ENCODE measurements around the gene KIAA0513.
"Not testable (repeated sequence)": the region's sequence is repeated elsewhere in the genome, so short reads cannot be mapped to it uniquely, and the experiment has no call there.

The KIAA0513 gene

DNA sequence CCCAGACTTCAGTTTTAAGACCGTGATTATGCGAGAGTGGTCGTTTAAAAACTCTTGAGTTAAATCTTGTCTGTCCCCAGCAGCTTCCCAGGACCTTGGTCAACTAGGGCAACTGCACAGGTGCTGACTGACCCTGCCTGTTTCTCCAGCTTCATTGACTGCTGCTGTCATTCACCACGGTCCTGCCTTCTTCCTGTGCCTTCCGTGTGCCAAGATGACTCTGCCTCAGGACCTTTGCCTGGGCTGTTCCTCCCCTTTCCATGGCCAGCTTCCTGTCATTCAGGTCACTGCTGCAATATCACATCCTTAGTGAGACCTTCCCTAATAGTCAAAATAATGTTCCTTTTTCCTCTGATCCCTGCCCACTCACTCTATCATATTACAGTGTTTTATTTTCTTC lies 3.9 kb downstream of the KIAA0513 start:
- DNase-seq = no peak

DNA sequence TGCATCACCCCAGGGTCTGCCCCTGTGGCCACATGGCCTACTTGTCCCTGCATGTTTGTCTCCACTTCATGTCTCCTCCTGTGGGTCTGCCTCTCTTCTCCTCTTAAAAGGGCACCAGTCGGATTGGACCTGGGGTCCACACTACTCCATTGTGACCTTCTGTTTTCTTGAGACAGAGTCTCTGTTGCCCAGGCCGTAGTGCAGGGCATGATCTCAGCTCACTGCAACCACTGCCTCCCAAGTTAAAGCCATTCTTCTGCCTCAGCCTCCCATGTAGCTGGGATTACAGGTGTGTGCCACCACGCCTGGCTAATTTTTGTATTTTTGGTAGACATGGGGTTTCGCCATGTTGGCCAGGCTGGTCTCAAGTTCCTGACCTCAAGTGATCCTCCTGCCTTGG lies 4.6 kb downstream of the KIAA0513 start:
- not testable (repeated sequence) for DNase-seq

DNA sequence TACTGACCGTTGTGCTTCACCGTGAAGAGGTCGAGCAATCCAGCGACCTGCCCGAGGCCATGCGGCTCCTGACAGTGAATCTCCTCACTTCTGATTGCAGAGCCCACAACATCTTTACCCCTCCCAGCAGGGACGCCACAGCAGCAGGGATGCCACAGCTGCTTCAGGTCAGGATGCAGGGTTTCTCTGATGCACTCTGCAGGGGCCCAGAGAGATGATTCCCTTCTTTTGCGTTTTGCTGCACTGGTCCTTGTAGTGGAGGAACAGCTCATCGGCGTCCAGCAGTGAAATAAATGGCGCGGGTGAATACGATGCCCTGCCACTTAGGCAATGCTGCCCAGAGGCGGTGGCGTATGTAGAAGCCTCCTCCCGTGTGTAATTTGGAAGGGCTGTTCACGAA lies 5.6 kb downstream of the KIAA0513 start:
- no peak for DNase-seq

DNA sequence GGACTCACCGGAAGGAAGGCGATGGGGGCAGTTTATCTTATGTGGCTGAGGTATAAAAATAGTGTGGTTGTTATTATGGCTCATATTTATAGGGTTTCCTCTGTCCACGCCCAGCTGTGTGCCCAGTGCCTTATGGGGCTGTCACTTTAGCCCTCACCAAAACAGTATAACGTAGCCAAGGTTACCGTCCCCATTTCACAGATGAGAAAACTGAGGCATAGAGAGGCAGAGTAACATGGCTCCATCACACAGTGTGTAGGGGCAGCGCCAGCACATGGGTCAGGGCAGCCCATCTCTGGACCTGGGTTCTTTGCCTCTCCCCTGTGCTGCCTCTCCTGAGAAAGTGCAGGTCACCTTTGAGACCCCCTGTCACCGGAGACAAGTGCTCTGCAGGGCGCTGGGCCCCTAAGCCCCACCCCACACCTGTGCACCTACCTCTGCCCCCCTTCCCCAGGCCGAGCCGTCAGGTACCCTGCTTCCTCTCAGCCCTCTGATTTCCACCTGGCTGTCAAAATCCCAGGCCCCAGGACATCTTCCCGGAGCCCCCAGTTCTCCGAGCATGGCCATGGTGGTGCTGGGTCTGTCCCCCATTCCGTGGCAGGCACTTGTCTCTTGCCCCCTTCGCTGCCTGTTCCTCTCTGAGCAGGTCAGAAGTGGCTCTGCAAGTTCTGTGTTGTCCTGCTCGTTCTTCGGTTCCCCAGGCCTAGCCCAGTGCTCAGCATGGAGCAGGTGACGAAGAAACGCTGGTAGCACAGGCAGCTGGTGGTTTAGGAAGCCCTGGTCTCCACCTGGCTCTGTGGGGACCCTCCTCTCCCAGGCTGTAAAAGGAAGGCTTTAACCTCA lies 7.2 kb downstream of the KIAA0513 start:
- DNase-seq = no peak

DNA sequence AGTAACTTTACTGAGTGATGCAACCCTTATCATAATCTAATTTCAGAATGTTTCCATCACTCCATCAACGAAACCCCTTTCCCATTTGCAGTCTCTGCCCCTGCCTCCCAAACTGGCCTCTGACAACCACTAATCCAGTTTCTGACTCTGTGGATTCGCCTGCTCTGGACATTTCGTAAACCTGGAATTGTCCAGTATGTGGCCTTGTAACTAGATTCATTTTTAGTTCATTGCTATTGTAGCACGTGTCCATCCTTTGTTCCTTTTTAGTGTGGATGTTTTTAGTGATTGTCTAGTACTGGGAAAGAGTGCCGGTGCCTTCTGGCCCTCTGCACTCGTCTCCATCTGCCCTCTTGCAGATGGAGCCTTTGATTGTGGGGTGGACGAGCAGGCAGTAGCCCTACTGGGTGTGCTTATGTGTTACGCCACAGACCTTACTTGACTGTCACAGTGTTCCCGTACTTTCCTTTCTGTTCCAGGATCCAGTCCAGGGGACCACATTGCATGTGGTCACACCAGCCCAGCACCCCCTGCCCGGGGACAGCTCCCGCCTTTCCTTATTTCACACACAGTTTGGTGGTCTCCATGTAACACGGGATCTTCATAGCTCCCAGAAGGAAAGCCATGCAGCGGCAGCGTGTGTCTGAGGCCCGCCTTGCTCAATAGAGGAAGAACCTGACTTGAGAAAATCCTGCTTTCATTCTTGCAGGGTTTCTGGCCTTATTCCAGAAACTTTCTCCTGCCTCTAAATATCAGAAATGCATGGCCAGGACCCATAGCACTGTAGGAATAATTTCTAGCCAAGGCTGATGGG lies 8.8 kb downstream of the KIAA0513 start:
- peak; percentile 39 for DNase-seq

DNA sequence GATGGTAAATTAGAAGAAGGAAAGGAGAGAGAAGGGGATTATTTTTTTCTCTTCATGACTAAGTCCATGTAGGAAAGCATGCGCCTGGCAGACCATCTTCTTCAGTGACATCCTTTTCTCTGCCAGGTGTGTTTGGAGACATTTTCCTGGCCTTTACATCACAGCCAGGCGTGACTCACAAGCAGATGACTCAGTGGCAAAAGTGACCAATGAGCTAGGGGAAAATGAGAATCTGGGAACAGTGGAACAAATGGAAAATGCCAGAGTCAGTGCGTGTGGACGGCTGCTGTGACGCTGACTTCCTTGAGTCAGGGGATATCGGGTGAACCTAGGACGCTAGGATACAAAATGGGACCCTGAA lies 9.4 kb downstream of the KIAA0513 start:
- no peak for DNase-seq

DNA sequence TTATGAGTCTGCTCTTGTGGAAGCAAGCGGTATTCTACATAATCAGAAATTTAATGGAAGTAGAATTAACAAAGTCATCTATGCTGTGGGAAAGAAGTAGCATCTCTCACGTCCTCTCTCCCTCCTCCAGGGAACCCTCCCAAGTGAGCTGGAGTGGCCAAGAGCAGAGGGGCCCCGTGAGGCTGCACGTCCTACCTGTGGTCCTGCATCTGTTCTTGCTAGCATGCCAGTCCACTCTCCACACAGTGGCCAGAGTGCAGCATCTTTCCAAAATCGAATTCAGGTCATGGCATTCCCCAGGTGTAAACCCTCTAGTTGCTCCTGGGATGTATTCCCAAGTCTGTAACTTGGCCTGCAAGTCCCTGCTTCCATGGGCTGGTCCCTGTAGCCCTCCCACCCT lies 10.1 kb downstream of the KIAA0513 start:
- DNase-seq = no peak

DNA sequence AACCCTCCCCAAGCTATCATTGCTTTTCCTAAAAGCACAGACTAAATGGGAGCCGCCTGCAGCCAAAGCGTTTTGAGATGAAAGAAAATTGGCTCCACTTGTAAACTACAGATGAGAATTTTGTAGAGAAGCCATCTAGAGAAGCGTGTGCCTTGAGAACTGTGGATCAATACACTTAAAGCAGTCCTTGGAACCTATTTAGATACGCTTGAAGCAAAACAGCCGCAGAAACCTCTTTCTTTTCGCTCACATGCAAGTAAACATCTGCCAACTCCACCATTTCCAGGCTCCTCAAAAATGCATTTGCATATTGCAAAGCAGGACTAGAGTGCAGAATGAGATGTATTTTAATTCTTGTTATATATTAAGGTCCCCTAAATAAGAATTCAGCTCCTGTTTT lies 13.1 kb downstream of the KIAA0513 start:
- DNase-seq = no peak

DNA sequence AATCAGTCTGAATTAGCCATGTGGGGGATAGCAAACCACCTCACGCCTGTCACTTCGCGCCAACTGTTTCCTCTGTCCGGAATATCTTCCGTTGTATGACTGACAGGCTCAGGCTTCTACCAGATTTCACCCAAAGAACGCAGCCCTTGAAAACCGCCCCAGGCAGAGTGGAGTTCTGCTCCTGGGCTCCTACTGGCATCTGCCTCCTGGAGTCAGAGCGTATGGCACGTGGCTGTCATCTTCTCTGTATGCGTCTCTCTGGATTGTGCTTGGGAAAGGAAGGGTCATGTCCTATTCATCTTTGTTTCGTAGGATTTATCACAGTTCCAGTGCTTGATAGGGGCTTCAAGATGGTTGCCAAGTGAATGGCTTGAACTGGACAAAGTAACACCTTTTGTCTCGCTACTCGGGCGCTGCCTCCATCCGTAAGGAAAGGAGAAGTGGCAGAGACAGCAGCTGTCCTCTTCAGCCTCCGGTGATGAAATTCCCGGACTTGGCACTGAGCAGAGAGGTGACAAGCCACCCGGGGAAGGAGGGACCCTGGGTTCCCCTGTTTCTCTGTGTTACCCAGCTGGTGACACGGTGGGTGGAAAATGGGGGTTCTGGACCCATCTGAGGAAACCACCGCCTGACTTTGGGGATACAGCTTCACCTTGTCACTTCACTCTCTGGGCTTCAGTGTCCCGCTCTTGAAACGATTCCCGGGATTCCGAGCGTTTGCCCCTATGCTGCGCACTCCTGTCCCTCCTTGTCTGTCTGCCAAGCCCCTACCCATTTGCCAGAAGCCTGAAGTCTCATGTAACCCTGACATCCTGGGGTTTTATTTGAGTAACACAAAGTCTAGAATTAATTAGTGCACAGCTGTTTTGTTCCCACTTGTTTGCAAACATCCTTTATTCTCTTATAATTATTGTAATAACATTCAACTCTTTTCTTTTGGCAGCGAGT lies 13.9 kb downstream of the KIAA0513 start:
- no peak for DNase-seq

DNA sequence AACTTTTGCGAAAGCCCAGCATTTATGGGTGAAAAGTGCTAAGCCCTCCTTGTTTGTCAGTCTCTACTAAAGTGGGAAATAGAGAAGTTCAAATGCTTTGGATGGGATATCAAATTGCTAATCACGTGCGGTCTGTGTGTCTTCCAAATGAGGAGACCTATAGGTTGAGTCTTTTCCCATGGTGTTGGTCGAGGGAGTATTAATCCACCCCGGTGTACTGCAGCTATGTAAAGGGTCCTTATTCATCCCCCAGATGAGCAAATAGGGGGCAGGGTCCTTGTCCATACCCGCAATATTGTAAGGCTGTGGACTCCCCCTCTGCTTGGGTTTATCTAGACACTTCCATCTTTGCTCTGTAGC lies 14.6 kb downstream of the KIAA0513 start:
- no peak for DNase-seq

DNA sequence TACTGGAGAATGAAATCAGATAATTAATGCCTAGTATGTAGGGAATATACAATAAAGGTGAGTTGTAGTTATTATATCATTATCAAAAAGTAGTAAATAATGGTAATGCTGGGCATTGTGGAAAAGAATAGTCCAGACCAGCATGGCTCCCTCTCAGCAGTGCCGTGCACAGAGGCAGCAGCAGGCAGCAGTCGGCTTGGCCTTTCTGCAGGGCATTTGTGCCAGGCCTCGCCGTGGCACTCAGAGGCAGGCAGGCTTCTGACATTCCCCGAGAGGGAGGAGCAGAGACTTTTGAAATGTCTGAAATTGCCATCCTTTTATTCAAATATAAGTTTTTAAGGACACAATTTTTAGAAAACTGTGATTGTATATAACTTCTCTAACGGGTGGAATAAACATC lies 15.0 kb downstream of the KIAA0513 start:
- no peak for DNase-seq

DNA sequence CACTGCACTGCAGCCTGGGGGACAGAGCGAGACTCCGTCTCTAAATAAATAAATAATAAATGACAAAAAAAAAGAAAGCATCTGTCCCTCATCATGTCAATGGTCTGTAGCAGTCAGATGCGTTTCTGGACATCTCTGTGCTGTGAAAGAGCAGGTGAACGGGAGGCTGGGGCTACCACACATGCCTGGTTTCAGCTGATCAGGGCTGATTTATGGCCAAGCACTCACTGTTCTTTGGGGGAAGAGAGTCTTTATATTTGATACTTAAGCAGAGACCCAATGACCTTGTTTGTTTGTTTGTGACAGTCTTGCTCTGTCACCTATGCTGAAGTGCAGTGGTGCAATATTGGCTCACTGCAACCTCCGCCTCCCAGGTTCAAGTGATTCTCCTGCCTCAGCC lies 17.5 kb downstream of the KIAA0513 start:
- DNase-seq = no peak

DNA sequence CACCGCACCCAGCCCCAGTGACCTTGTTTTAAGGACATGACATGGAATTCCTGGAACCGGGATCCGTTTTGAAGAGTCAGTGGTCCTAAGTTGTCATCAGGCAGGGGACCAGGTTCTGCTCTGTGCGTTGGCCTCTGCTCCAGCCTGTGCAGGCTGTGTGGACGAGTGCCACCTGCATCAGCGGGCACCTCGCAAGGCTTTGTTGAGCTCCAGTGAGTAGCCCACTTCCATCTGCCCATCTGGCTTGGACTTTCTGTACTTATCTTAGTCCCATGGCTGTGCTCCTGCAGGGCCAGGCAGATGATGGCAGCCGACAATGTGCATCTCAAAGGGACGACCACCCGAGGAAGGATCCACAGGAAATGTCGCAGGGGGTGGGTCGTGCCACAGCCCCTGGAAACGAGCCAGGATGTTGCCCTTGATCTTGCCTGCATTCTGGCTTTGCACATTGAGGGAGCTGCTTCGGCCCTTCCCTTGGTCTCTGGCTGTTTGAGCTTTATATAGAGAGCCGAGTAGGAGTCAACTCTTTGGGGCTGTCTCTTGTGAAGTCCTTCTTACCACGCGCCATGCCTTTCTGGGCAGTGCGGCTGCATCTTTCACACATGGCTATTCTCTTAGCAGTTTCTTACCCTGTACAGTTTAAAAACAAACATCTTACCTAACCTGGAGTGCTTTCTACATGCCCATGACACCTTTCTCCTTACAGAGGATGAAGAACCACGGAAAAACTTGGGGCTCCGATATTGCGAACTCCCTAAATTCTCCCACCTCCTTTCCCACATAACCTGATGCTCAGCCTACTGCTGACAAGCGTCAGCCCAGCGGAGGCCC lies 18.3 kb downstream of the KIAA0513 start:
- no peak for DNase-seq

DNA sequence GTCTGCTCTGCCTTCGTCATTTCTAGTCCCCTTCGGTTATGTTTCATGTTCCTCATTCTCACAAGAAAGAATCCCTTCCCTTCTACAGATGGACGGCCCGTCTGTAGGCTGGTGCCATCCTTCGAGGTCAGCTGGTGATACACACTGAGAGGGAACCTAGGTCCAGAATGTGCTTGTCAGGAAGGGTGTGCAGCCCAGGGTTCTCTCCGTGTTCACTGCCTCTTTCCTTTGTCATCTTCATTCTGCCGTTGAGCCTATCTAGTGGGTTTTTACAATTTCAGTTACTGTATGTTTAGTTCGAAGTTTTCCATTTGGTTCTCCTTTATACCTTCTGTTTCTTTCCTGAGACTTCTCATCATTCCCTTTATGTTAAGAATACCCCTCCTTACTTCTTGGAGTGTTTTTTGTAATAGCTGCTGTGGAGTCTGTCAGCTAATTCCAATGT lies 18.9 kb downstream of the KIAA0513 start:
- DNase-seq = peak; percentile 74

DNA sequence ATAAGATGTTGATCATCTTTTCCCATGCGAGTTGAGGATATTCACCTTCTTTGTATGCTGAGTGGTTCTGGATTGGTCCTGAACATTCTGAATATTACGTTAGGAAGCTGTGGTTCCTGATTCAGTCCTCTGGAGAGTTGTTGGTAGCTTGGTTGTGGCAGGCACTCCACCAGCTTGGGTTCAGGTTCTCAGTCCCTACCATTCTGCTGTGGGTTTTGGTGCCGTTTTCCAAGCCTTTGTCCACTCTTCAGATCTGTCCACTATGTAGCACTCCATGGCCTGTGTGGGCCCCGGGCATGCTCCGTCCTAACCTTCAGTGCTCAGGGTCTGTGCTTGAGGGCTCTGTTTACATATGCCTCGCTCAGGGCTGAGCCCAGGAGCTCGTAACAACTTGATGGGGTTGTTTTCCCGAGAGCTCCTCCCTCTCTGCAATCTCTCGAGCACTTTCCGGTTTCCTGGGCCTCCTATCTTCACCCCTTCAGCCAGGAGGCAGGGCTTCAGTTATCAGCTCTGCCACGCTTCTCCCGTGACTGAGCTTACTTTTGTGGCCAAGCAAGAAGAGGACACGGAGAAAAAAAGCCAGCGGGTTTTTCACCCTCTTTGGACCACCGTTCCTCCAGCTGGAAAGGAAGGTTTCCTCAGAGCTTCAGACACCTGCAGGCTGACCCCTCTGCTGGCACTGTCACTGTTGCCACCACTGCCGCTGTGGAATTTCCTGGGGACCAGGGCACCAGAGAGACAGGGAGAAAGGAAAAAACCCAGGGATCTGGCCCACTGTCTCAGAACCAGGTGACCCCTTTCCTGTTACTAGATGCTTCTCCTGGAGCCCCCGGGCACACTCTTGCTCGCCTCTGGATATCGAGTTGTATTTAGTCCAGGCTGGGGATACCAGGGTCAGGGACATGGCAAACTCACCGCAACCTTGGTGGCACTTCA lies 19.6 kb downstream of the KIAA0513 start:
- no peak for DNase-seq

DNA sequence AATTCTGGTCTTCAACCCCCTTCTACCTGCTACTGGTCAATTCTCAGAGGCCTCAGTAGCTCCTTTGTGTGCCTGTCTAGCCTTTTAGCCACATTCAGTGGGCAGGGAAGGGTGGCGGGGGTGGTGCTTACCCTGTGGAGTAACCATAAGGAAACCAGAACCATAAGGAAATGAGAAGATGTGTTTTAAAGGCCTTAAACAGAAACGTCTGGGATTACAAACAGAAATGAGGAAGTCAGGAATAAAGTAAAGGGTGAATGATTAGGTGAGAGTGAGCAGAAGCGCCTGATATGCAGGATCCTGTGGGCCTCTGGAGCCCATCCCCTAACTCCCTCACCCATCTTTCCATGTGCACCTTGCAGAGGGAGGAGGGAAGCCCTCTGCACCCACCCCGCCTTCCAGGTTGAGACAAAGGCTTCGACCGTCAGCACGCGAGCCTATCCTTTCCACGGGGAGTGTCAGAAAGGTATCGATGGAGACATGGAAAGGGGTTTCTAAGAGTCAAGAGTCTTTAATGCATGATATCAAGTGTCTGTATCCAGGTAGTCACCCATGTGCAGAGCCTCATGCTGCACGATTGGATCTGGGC lies 20.4 kb downstream of the KIAA0513 start:
- peak; percentile 87 for DNase-seq

DNA sequence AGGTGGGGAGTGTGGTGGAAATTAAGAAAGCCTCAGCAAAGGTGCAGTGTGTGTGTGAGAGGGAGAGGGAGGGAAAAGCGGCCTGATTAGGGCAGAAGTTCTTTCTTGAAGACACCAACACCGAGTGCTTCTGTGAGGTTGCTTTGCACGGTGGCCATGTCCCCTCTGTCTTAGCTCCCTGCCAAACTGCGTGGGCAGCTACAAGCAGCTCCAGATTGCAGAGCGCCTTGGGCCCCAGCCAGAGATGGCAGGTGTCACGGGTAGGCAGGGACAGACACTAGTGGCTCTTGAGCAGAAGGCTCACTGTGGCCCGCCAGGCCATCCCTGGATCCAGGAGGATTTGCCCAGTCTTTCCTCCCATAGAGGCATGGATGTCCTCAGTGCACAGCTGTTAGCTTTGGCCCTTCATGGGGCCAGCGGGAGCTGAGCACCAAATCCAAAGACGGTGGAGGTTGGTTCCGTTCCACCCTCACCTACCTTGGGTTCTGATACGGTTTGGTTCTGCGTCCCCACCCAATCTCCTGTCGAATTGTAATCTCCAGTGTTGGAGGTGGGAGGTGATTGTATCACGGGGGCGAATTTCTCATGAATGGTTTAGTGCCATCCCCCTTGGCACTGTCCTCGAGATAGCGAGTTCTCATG lies 21.4 kb downstream of the KIAA0513 start:
- DNase-seq = no peak

DNA sequence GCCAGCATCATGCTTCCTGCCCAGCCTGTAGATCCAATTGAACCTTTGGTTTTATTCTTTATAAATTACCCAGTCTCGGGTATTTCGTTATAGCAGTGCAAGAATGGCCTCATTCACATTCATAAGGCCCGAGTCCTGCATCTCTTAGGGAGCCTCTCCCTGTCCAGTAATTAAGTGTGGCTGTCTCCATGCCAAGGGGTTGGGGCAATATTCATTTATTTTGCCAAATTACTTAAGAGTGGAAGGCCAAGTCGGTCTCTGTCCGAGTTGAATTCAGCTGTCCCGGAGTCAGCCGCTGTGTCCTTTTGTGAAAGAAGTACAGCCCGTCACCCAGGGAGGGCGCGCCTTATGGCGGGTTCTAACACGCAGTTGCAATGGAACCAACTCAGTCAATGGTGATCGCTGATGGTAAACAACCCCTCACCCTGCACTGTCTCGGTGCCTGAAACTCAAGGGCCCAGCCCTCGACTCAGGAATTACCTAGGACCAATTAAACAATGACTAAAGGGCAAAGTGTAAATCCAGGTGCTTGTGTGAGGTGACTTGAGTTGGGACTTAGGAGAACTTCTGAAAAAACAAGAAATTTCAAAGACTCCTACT lies 22.2 kb downstream of the KIAA0513 start:
- no peak for DNase-seq

DNA sequence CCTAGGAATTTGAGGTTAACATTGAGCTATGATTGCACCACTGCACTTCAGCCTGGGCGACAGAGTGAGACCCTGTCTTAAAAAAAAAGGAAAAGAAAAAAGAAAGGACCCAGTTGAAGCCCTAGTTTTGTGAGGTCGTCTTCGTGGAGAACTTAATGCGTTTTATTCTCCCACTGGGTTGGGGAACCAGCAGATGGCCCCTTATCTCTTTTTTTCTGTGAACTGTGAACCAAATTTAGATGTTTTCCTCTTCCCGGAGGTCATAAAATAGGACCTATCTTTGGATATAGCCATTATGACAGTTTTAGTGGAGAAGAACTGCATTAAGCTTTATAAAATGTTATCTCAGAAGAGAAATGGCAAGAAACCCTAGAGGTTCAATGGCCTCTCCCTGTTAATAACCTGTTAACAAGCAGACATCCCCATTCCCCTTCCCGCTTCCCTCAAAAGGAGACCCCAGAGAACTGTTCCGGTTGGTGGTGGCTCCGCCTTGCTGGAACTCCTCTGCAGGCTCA lies 23.5 kb downstream of the KIAA0513 start:
- no peak for DNase-seq
